HG03354 (cell line): ENCODE data around the gene FBXW11.

Source experiments
- ATAC-seq: cut with Tn5 transposase; IDR thresholded peaks from one replicate; pipeline ENCODE4 v1.9.1; 2021; ENCODE audit warnings: mild to moderate bottlenecking; ENCODE audit not compliant: unreplicated experiment, poor library complexity, severe bottlenecking

The FBXW11 gene

DNA sequence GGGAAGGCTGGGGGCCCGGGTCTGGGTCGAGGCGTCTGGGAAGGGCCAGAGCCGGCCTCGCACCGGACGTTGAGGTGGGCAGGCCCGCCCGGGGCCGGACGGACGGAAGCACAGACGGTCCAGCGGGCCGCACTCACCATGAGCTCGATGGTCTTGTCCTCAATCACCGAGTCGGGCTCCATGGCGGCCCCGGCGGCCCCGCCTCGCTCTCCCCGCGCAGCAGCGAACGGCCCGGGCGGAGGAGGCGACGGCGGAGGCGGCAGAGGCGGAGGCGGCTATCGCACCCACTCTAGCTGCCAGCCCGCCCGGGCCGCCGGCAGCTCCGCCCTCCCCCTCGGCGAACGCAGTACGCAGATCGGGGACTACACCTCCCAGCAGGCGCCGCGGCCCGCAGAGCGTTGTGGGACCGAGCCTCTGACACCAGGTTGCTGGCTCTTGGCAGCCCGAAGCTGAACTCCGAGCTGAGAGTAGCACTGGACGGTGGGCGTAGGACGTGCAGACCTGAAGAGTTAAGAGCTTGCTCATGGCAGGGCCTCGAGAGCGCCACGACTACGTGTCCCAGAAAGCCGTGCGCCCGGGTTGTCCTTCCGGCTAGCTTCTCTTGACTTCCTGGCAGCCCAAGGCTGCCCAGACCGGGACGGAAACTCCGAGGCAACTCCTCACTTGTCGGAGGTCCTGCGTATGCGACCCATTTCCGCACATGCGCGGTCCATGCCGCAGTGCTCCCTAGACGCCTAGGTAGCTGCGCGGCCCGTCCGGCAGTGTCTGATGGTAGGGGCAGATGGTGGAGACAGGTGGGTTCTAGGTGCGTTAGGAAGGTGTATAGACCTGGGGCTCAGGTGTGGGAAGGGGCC, at the start of gene FBXW11:
TSS of gene FBXW11 (minus strand) at position 318 of the 854 bp plus-strand sequence. CDS start at position 182, 136 bp downstream.
- ATAC-seq, result peak; percentile 85

DNA sequence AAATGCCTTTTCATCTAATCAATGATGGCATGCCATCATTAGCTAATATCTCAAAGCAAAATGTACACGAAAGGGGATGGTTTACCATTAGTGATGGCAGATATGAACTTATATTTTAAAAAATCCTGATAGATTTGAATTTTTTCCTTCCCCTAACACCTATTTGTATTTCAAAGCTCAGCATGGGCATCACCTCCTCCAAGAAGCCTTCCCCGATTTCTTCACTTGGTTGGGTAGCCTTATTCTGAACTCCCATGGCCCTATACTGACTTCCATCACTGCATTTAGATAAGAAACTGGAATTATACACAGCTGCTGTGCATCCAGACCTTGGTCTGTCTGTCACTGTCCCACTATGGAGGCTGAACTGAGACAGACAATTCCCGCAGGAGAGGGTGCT, 49.6 kb upstream of the FBXW11 start:
- no peak for ATAC-seq

DNA sequence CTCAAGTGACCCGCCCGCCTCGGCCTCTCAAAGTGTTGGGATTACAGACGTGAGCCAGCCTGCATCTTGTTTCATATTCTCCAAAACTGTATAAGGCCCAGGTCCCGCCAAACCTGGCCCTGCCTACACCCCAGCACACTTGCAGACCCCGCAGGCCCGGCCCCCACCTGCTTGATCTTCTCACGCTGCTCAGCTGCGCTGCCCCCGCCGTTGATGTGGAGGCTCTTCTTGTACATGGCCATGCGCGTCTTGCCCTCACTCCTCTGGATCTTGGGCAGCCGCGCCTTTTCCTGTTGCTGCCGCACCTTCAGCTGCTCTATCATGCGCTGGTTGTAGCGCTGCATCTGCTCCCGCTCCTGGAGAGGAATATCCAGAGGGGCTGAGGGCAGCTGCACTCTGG, 49.0 kb upstream of the FBXW11 start:
- no peak for ATAC-seq

DNA sequence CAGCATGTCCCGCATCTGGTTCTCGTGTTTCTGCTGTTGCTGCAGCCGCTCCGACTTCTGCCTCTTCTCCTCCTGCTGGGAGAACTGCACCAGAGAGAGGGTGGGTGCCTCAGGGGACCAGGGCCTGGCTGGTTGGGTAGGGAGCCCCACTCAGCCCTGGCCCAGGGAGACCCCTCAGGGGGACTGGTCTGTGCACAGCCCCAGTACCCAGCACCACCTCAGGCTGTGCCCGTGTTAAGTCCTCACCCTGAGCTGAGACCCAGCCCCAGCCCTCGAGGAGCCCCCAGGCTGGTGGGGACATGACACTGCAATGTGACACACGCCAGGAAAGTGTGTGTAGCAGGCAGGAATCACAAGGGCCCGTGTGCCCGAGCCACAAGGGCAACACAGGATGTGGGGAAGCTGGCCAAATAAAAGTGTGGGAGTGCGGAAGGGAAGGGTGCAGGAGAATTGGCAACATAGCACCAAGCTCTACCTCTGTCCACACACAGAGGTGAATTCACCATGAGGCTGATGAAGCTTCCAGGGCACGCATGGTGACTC, 48.2 kb upstream of the FBXW11 start:
- no peak for ATAC-seq

DNA sequence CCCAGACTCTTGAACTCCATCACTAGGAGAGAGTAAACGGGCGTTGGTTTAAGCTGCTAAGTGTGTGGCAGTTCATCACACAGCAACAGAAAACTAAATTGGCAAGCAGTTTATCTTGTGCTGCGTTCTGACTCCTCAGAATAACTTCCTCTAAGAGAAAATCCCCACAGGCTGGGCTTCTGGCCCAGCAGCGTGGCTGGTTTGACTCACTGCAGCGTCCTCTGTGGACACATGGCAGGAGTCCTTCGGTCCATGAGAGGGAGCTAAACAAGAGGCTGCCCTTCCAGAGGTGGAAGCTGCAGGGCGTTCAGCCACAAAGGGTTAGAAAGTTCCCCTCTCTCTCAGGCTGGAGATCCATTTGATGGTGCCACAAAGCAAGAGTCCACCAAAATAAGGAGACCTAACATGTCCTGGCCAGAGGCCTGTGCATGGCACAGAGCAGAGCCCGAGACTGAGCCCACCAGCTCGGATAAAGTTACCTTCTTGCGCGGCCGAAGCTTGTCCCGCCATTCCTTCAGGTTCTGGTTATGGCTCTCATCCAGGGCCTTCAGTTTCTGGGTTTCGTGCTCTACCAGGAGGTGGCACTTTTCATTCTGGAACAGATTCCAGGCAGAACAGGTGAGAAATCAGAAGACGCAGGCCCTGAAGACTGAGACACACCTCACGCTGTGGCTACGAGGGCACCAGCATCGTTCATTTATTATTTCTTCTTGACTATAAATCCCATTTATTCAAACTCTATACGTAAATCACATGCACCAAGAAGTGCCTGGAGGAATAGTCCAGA, 46.2 kb upstream of the FBXW11 start:
- no peak for ATAC-seq

DNA sequence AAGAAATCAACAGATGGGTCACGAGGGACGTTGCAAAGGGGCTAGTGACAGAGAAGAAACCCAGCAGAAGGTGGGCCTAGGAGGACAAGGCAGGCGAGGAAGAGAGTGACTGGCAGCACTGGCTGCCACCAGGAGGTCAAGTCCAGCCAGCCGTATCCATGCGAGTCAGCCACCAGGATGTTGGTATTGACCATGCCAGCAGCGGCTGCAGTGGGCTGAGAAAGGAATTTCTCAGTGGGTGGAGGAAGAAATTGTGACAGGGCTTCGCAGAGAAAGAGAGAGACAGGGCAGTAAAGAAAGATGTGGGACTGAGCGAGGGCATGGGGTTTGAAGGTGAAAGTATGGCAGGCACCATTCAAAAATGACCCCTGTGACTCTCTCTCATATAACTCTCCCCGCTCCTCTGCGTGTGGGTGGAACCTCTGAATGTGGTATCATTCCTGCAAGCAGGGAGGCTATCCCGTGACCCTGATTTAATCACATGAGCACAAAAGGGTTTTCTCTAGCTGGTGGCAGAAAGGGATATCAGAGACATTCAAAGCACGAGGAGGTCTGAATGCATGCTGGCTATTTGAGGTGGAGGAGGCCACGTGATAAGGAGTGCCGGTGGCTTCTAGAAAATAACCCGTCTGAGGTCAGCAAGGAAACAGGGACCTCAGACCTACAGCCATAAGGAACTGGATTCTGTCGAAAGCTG, 45.4 kb upstream of the FBXW11 start:
- ATAC-seq, result no peak

DNA sequence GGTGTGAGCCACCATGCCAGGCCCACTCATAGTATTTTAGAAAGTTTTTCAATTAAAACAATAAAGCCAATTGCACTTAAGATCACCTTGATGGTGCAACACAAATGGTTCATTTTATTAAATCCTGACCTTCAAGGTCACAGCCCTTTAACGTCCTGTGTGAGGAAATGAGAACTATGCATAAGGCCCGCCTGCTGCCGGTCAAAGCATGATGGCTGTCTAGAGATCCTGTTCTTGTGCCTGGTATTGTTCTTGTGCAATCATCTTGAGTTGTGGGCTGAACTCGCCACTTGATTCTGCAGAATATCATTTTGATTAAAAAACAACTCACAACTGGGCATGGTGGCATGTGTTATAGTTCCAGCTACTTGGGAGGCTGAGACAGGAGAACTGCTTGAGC, 43.6 kb upstream of the FBXW11 start:
- no peak for ATAC-seq

DNA sequence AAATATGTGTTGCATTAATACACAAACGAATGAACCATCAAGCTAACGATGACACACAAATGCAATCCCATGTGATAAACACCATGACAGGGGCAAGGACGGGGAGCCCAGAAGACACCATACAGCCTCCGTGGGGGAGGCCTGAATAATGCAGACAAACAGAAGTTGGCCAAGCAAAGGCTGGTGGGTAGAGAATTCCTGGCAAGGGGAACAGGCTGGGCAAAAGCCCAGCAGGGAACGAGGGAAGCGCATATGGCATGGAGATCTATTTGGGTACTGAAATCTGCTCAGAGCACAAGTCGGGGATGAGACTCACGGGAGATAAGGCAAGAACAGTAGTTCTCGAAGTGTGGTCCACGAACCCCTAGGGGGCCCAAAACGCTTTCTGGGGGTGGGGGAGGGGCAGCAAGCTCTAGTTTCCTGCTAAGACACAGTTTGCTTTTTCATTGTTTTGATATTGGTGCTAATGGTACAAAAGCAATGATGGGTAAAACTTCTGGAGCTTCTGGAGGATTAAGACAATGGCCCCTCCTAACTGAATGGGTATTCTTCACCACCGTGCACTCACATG, 42.9 kb upstream of the FBXW11 start:
- ATAC-seq, result no peak

DNA sequence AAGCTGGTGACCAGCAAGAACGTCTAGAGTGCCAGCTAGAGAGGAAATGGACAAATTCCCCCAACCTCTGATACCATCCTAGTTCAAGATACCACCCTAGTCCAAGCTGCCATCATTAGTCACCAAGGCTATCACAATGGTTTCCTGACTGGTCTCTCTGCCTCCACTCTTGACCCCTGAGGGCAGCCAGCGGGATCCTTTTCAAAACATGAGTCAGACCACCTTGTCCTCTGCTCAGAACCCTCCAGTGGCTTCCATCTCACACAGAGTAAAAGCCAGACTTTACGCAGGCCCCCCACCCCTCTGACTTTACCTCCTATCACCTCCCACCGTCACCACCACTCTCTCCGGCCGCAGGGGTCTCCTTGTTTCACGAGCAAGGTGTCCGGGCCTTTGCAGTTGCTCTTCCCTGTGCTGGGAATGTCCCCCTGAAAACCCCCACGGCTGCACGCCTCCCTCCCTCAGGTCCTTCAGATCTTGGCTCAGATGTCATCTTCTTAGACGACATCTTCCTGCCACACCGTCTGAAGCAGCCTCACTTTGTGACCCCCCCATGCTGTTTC, 42.2 kb upstream of the FBXW11 start:
- ATAC-seq, result no peak

DNA sequence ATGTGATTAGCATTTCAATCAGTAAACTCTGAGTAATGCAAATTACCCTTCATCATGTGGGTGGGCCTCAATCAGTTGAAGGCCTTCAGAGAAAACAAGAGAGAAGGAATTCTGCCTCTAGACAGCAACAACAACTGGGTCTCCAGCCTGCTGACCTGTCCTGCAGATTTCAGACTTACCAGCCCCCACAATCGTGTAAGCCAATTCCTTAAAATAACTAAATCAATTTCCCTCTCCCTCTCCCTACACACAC, 41.7 kb upstream of the FBXW11 start:
- ATAC-seq, result no peak

DNA sequence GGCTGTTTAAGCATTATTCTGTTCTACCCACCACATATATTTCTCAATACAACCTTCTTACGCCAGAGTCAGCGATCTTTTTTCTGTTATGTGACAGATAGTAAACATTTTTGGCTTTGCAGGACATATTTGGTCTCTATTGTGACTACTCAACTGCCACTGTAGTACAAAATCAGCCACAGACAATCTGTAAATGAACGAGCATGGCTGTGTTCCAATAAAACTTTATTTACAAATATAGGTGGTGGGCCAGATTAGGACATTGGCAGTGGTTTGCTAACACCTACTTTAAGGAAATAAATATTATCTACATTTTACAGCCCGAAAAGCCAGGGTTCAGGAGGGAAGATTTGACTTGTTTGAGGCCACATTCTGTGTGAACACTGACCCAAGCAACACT, 40.2 kb upstream of the FBXW11 start:
- ATAC-seq, result no peak

DNA sequence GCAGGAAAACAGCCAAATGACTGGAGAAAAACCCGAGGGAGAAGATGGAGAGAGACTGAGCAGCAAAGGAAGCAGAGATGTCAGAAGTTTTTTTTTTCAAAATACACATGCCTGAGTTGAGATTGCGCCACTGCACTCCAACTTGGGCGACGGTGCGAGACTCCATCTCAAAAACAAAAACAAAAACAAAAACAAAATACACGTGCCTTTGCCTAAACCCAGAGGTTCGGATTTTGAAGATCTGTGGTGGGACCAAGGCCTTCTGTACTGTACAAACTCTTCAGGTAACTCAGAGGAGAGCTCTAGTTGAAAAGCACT, 38.8 kb upstream of the FBXW11 start:
- ATAC-seq, result no peak

DNA sequence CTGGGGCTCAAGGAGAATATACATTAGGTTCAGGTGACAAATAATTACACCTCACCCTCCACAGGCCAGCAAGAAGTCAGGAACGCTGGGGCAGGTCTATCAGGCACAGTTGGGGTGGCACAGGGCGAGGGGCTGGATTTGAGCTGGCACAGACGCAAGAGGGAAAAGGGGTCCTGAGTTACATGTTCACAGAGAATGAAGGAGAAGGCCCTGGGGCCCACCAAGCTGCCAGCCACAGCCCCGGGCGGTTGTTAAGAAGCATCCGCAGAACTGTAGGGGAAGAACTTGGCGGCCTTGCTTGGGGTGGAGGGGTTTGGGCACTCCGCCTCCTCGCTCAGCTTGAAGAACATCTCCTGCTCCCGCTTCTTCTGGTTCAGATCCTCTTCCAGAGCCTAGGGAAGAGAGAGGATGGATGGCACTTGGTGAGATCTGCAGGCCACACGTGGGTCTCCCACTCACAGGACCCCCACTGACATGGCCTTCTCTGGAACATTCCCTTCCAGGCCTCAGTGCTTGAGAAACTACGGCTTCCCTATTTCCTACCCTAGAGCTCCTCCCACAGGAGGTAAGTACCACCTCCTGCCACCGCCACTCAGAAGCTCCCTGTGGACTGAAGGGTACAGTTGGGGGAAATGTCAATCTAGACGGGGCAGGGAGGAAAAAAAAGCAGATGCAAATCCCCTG, 38.3 kb upstream of the FBXW11 start:
- no peak for ATAC-seq

DNA sequence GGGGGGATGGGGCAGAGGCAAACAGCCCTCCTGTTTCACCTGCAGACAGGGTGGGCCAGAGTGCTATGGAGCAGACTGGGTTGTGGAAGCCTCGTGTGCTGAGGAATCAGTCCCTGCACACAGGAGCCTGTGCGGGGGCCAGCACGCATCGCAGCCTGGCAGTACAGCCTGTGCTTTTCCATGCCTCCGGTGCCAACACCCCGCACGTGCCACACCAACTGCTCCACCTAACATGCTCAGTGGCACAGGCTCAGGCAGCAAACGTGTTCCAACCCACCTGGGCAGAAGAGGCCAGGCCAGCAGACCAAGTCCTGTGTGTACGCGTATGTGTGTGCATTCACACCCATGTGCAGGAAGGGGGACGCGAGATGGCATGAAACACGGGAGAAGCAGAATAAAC, 37.4 kb upstream of the FBXW11 start:
- ATAC-seq, result no peak

DNA sequence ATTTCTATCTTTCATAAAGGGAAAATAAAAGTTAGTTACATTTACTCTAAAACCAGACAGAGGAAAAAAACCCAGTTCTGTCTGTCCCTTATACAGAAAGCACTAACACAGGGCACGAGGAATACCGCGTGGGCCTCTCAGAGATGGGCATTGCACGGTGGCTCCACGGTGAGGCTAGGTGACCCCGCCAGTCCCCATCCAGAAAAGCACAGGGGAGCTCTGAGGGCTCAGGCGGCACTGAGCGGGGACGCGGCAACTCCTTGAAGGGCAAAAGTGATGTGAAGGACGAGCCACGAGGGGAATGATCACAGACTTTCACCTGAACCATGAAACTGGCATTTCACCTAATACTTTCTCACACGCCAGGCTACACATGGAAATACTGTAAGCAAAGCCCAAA, 35.7 kb upstream of the FBXW11 start:
- ATAC-seq, result no peak

DNA sequence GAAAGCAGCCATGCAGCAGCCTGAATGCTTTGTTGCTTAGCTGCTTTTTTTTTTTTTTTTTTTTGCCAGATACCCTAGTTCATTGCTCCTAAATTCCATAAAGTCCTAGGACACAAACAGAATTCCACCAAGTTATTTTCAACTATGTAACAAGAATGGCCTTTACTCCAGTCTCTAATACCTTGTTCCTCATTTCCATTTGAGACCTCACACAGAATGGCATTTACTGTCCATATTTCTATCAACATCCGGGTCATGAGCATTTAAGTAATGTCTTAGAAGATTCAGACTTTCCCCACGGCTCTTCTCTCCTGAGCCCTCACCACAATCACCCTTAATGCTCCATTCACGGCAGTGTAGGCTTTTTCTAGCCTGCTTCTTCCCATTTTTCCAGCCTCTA, 31.7 kb upstream of the FBXW11 start:
- no peak for ATAC-seq

DNA sequence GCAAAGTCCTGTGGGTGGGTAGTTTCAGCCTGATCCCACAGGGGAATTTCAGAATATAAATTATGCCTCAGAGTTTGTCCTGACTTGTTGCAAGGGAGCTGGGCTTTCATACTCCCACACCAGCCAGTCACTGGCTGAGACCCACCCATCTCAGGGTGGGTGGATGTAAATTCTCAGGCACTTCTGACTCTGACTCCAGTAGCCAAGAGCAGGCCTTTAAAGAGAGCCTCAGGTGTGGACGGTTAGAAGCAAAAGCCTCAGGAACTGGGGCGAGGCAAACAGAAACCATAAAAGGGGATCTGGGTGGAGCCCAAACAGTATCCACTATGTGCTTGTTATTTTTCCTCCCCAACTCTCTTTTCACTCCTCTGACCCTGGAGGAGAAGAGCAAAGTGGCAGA, 28.6 kb upstream of the FBXW11 start:
- ATAC-seq, result no peak

DNA sequence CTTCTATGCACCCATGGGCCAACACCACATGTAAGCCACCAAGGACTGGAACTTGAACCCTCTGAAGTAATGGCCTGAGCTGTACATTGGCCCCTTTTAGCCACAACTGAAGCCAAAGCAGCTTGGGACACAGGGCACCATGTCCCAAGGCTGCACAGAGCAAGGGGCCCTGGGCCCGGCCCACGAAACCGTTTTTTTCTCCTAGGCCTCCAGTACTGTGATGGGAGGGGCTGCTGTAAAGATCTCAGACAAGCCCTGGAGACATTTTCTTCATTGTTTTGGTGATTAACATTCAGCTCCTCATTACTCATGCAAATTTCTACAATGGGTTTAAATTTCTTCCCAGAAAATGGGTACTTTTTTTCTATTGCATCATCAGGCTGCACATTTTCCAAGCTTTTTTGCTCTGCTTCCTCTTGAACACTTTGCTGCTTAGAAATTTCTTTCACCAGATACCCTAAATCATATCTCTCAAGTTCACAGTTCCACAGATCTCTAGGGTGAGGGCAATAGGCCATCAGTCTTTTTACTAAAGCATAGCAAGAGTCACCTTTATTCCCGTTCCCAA, 25.5 kb upstream of the FBXW11 start:
- no peak for ATAC-seq

DNA sequence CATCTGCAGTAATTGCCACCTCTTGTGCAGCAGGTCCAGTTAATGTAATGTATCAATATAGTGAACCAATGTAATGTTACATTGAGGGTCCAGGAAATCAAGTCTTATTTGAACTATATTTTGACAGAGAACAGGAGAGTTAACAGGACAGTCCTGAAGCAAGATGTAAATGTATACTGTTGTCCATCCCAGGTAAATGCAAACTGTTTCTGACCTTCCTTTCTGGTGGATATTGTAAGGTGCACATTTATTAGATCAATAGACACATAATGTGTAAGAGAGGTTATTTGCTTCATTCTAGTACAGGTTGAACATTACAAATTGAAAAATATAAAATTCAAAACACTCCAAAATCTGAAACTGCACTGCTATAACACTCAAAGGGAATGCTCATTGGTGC, 23.4 kb upstream of the FBXW11 start:
- ATAC-seq, result no peak
